ENCODE data around the gene UGT3A2. TPM values are rescaled to one million over a fixed set of nuclear protein-coding genes. Genes with fewer than 3 reads are reported as not detected.

The UGT3A2 gene
- total RNA-seq, 1 donor from 2014 or later: 10.8 TPM

DNA sequence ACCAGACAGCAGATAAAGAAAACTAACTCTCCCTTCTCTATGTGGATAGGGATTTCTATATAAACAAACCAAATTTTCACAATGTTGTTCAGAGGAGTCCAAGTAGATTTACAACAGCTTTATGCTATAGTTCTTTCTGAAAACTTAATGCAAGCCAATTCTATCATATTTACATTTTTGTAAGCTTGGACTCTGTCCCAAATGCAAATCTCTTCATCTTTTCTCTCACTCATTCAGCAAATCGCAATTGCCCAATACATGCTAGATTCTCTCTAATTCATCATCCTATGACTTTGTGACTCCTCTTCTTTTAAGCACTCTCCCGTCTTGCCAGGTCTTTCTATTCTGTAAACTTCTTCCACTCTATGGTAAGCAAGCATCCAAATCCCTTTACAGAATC, 39.1 kb upstream of the UGT3A2 start:
- H3K4me1 ChIP-seq: no peaks in the 10 kb centered on the region
- H2AFZ ChIP-seq (replicated peaks): no peak overlapping the region
- Mint-ChIP-seq H3K27ac (no peak overlapping the region), H3K27me3 (ENCODE audit: insufficient read depth, low read depth) (no peaks in the 10 kb centered on the region), H3K9me3 (no peaks in the 10 kb centered on the region), H3K4me1 (no peaks in the 10 kb centered on the region), H3K36me3 (peaks cover 17% of the 10 kb centered on the region), H3K4me3 (no peak overlapping the region)
- no peak overlapping the region for H3K27ac ChIP-seq
- no peak for TF ChIP-seq EZH2 (IDR thresholded peaks at IDR 0.05)
- TF ChIP-seq, protein P1, sequence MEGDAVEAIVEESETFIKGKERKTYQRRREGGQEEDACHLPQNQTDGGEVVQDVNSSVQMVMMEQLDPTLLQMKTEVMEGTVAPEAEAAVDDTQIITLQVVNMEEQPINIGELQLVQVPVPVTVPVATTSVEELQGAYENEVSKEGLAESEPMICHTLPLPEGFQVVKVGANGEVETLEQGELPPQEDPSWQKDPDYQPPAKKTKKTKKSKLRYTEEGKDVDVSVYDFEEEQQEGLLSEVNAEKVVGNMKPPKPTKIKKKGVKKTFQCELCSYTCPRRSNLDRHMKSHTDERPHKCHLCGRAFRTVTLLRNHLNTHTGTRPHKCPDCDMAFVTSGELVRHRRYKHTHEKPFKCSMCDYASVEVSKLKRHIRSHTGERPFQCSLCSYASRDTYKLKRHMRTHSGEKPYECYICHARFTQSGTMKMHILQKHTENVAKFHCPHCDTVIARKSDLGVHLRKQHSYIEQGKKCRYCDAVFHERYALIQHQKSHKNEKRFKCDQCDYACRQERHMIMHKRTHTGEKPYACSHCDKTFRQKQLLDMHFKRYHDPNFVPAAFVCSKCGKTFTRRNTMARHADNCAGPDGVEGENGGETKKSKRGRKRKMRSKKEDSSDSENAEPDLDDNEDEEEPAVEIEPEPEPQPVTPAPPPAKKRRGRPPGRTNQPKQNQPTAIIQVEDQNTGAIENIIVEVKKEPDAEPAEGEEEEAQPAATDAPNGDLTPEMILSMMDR (IDR thresholded peaks at IDR 0.05): no peak
- TF ChIP-seq EZH2phosphoT487 (IDR thresholded peaks at IDR 0.05): no peak
- H3K9me3 ChIP-seq (ENCODE audit: low read depth): no peaks in the 10 kb centered on the region
- no peaks in the 10 kb centered on the region for H3F3A ChIP-seq (ENCODE audit: low read depth)
- no peak overlapping the region for H3K4me2 ChIP-seq
- no peak overlapping the region for H3K9ac ChIP-seq
- no peak overlapping the region for H3K4me3 ChIP-seq
- DNase-seq (ENCODE audit: low spot score): no peak
- no peaks in the 10 kb centered on the region for H3K79me2 ChIP-seq (ENCODE audit: low read depth)
- no peaks in the 10 kb centered on the region for H3K27me3 ChIP-seq
- no peaks in the 10 kb centered on the region for H3K36me3 ChIP-seq
- H4K20me1 ChIP-seq (ENCODE audit: low read depth): no peaks in the 10 kb centered on the region

DNA sequence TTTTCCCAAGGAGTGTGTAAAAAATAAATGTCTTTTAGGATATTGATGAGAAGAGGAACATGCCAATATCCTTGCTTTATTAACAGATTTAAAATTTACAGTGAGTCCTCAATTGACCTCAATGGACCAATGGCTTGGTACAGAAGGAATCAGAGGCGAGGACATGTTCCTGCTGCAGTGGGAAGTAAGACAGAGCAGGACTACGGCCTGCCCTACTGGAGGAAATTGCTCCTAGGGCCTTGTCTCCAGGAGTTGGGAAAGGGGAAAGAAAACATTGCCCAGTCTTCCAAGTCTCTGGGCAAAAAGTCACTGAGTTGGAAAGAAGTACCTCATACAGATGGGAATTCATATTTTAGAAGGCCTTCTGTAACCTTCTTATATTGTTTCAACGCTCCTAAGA, 33.1 kb upstream of the UGT3A2 start:
- no peaks in the 10 kb centered on the region for H3K79me2 ChIP-seq (ENCODE audit: low read depth)
- no peak overlapping the region for H3K9ac ChIP-seq
- H3K27me3 ChIP-seq: no peaks in the 10 kb centered on the region
- Mint-ChIP-seq H3K4me3 (no peak overlapping the region), H3K9me3 (no peaks in the 10 kb centered on the region), H3K4me1 (no peaks in the 10 kb centered on the region), H3K36me3 (no peaks in the 10 kb centered on the region), H3K27ac (no peak overlapping the region), H3K27me3 (ENCODE audit: insufficient read depth, low read depth) (no peaks in the 10 kb centered on the region)
- H3K9me3 ChIP-seq (ENCODE audit: low read depth): no peaks in the 10 kb centered on the region
- H3K4me2 ChIP-seq: no peak overlapping the region
- no peak overlapping the region for H3K4me3 ChIP-seq
- TF ChIP-seq EZH2phosphoT487 (IDR thresholded peaks at IDR 0.05) (no peak), EZH2 (IDR thresholded peaks at IDR 0.05) (no peak)
- TF ChIP-seq, protein P1 (IDR thresholded peaks at IDR 0.05): no peak
- no peaks in the 10 kb centered on the region for H3K36me3 ChIP-seq
- no peaks in the 10 kb centered on the region for H4K20me1 ChIP-seq (ENCODE audit: low read depth)
- no peak overlapping the region for H3K27ac ChIP-seq
- no peak overlapping the region for H2AFZ ChIP-seq (replicated peaks)
- H3F3A ChIP-seq (ENCODE audit: low read depth): no peaks in the 10 kb centered on the region
- DNase-seq (ENCODE audit: low spot score): no peak
- H3K4me1 ChIP-seq: no peaks in the 10 kb centered on the region

DNA sequence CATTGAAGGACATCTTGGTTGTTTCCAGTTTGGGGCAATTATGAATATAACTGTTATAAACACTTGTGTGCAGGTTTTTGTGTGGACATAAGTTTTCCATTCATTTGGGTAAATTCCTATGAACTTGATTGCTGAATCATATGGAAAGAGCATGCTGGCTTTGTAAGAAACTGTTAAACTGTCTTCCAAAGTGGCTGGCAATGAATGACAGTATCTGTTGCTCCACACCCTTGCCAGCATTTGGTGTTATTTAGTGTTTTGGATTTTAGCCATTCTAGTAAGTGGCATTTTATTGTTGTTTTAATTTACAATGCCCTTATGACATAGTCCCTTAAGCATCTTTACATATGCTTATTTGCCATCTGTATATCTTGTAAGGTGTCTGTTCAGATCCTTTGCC, 29.8 kb upstream of the UGT3A2 start:
- H2AFZ ChIP-seq (replicated peaks): no peak overlapping the region
- H3K4me3 Mint-ChIP-seq: no peak overlapping the region
- no peaks in the 10 kb centered on the region for H3K4me1 ChIP-seq
- TF ChIP-seq, protein P1 (IDR thresholded peaks at IDR 0.05): no peak
- TF ChIP-seq EZH2phosphoT487 (IDR thresholded peaks at IDR 0.05): no peak
- no peak for TF ChIP-seq EZH2 (IDR thresholded peaks at IDR 0.05)
- H3K27me3 ChIP-seq: no peaks in the 10 kb centered on the region
- H3K36me3 Mint-ChIP-seq: no peaks in the 10 kb centered on the region
- peaks cover 2% of the 10 kb centered on the region for H3K9me3 Mint-ChIP-seq
- no peaks in the 10 kb centered on the region for H3K27me3 Mint-ChIP-seq (ENCODE audit: insufficient read depth, low read depth)
- H3K36me3 ChIP-seq: no peaks in the 10 kb centered on the region
- H3K27ac Mint-ChIP-seq: no peak overlapping the region
- H3K27ac ChIP-seq: no peak overlapping the region
- H3K9me3 ChIP-seq (ENCODE audit: low read depth): no peaks in the 10 kb centered on the region
- H4K20me1 ChIP-seq (ENCODE audit: low read depth): no peaks in the 10 kb centered on the region
- no peak for DNase-seq (ENCODE audit: low spot score)
- no peaks in the 10 kb centered on the region for H3F3A ChIP-seq (ENCODE audit: low read depth)
- no peak overlapping the region for H3K9ac ChIP-seq
- no peak overlapping the region for H3K4me2 ChIP-seq
- H3K4me3 ChIP-seq: no peak overlapping the region
- no peaks in the 10 kb centered on the region for H3K4me1 Mint-ChIP-seq
- H3K79me2 ChIP-seq (ENCODE audit: low read depth): no peaks in the 10 kb centered on the region

All from neural progenitor cell (in vitro differentiated cells).